ENCODE results near the gene SERPING1.
A peak's percentile ranks its signal among the peaks of the same experiment; 100 is the strongest.

The SERPING1 gene

GRCh38 chr11:57638005-57638781, 40.7 kb downstream of the SERPING1 start:
- Histone ChIP-seq H3K9ac (no peak overlapping the region), H3K4me2 (ENCODE audit: low read length) (peak overlapping the region; percentile 83), H3K4me3 (ENCODE audit: low read depth, low read length) (peak overlapping the region; percentile 73), H3K79me2 (no peaks in the 10 kb centered on the region), H3K9me3 (ENCODE audit: control insufficient read depth, low read length) (no peaks in the 10 kb centered on the region), H3K27ac (peak overlapping the region; percentile 57), H3K4me1 (no peaks in the 10 kb centered on the region), H2AFZ (peak overlapping the region; percentile 97), H3K27me3 (ENCODE audit: control insufficient read depth, insufficient read depth, low read length) (no peaks in the 10 kb centered on the region), H3K36me3 (ENCODE audit: control insufficient read depth, insufficient read depth, low read length) (no peaks in the 10 kb centered on the region)
- no peak for TF ChIP-seq CTCF (IDR thresholded peaks at IDR 0.05)

GRCh38 chr11:57638811-57639320, 41.4 kb downstream of the SERPING1 start:
- no peaks in the 10 kb centered on the region for H3K9me3 ChIP-seq (ENCODE audit: control insufficient read depth, low read length)
- no peaks in the 10 kb centered on the region for H3K4me1 ChIP-seq
- peak overlapping the region; percentile 73 for H3K4me3 ChIP-seq (ENCODE audit: low read depth, low read length)
- H3K9ac ChIP-seq: no peak overlapping the region
- no peak overlapping the region for H3K27ac ChIP-seq
- no peaks in the 10 kb centered on the region for H3K36me3 ChIP-seq (ENCODE audit: control insufficient read depth, insufficient read depth, low read length)
- H3K4me2 ChIP-seq (ENCODE audit: low read length): peak overlapping the region; percentile 83
- H3K79me2 ChIP-seq: no peaks in the 10 kb centered on the region
- no peaks in the 10 kb centered on the region for H3K27me3 ChIP-seq (ENCODE audit: control insufficient read depth, insufficient read depth, low read length)
- no peak for TF ChIP-seq CTCF (IDR thresholded peaks at IDR 0.05)
- peak overlapping the region; percentile 97 for H2AFZ ChIP-seq

- Histone ChIP-seq H3K36me3 (ENCODE audit: control insufficient read depth, insufficient read depth, low read length) (no peaks in the 10 kb centered on the region), H3K4me2 (ENCODE audit: low read length) (peak overlapping the region; percentile 83), H3K27ac (no peak overlapping the region), H3K79me2 (no peaks in the 10 kb centered on the region), H3K9ac (no peak overlapping the region), H2AFZ (no peak overlapping the region), H3K9me3 (ENCODE audit: control insufficient read depth, low read length) (no peaks in the 10 kb centered on the region), H3K4me3 (ENCODE audit: low read depth, low read length) (no peak overlapping the region), H3K4me1 (no peaks in the 10 kb centered on the region), H3K27me3 (ENCODE audit: control insufficient read depth, insufficient read depth, low read length) (no peaks in the 10 kb centered on the region)
- no peak for TF ChIP-seq CTCF (IDR thresholded peaks at IDR 0.05)
These were observed 42.0 kb downstream of the SERPING1 start for GRCh38 chr11:57639321-57640067.

- H3K4me1 ChIP-seq: no peaks in the 10 kb centered on the region
- H3K36me3 ChIP-seq (ENCODE audit: control insufficient read depth, insufficient read depth, low read length): no peaks in the 10 kb centered on the region
- no peak overlapping the region for H3K4me3 ChIP-seq (ENCODE audit: low read depth, low read length)
- H3K27ac ChIP-seq: no peak overlapping the region
- H3K79me2 ChIP-seq: no peaks in the 10 kb centered on the region
- no peak overlapping the region for H3K4me2 ChIP-seq (ENCODE audit: low read length)
- H3K9ac ChIP-seq: no peak overlapping the region
- no peak overlapping the region for H2AFZ ChIP-seq
- H3K27me3 ChIP-seq (ENCODE audit: control insufficient read depth, insufficient read depth, low read length): no peaks in the 10 kb centered on the region
- no peak for TF ChIP-seq CTCF (IDR thresholded peaks at IDR 0.05)
- no peaks in the 10 kb centered on the region for H3K9me3 ChIP-seq (ENCODE audit: control insufficient read depth, low read length)
These were observed 42.7 kb downstream of the SERPING1 start for GRCh38 chr11:57640068-57640800.
